ENCODE data around the gene HSPA5.

DNA sequence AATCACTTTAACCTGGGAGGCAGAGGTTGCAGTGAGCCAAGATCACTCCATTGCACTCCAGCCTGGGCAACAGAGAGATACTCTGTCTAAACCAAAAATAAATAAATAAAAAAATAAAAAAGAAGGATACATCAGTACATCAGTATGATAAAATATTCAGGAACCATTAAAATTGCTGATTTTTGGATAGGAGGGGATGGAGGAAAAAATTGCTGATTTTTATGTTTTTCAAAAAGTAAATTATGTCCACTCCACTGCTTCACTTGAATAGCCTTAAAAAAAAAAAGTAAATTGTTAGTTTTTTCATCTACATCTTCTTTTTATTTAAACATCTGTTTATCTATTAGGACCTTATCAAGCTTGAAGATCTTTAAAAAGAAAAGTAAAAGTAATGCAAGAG is 13.1 kb upstream of the HSPA5 start:
- TF ChIP-seq POLR2A (IDR thresholded peaks at IDR 0.05) = no peak
- TF ChIP-seq, protein P1, sequence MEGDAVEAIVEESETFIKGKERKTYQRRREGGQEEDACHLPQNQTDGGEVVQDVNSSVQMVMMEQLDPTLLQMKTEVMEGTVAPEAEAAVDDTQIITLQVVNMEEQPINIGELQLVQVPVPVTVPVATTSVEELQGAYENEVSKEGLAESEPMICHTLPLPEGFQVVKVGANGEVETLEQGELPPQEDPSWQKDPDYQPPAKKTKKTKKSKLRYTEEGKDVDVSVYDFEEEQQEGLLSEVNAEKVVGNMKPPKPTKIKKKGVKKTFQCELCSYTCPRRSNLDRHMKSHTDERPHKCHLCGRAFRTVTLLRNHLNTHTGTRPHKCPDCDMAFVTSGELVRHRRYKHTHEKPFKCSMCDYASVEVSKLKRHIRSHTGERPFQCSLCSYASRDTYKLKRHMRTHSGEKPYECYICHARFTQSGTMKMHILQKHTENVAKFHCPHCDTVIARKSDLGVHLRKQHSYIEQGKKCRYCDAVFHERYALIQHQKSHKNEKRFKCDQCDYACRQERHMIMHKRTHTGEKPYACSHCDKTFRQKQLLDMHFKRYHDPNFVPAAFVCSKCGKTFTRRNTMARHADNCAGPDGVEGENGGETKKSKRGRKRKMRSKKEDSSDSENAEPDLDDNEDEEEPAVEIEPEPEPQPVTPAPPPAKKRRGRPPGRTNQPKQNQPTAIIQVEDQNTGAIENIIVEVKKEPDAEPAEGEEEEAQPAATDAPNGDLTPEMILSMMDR (IDR thresholded peaks at IDR 0.05) = no peak
- TF ChIP-seq EP300 (IDR thresholded peaks at IDR 0.05) = no peak

Measured in ovary (tissue), 3 donors.